Epidermal melanocyte (primary cell): Measurements from ENCODE around the gene ATP13A1.
A peak's percentile ranks its signal among the peaks of the same experiment; 100 is the strongest.
"Not testable (repeated sequence)": the region's sequence is repeated elsewhere in the genome, so short reads cannot be mapped to it uniquely, and the experiment has no call there.

Experiments
- DNase-seq: peaks from one replicate; pipeline ENCODE4 v3.0.0; 2011; ENCODE audit warnings: low spot score; ENCODE audit not compliant: insufficient read length

ATP13A1 gene

DNA sequence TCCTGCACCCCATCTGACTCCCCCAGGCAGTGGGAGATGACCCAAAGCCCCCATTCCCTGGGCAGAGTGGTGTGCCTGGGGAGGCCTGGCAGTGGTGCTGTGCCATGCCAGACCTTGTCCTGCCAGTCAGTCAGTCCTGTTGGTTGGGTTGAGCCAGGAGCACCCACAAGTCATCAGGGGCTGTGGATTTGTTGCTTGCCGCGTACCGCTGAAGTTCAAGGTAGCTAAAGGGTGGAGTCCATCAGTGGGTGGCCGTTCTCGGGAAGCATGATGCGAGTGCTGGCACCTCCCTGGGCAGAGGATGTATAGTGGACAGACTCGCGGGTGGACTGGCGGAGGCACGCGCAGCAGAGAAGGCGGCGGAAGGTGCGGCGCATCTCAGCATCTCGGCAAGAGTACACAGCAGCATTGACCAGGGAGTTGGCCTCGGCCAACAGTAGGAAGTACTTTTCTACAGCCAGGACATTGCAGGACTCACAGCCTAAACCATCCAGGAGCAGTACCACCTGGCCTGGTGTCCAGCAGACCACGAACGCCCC, 39.4 kb downstream of the ATP13A1 start:
- peak; percentile 5 for DNase-seq

DNA sequence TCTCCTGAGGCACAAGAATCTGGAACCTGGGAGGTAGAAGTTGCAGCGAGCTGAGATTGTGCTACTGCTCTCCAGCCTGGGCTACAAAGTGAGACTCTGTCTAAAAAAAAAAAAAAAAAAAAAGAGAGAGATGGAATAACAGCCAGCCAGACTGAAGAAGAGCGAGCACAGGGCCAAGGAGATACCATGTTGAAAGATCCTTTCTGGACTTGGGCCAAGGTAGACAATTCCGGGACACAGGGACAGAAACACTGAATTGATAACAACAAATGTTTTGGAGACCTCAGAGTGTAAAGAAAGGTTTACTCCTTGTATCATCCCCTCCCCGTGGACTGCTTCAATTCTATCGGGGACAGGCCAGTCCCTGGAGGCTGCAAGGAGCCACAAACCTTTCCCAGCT, 40.1 kb downstream of the ATP13A1 start:
- DNase-seq = peak; percentile 11

DNA sequence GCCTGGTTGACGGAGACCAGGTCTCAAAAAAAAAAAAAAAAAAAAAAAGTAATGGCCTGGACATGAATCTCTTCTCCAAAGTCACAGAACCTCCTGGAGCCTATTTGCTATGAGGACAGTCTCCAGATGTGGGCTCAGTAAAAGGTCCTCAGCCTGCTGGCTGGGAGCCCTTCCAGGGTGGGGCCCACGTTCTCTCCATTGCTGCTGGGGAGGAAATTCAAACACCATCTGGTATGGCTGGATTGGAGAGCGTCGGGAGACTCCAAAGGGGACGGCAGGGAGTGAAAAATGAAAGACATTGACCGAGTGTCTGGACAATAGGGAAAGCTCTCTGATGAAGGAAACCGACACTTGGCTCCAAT, 43.6 kb downstream of the ATP13A1 start:
- no peak for DNase-seq

DNA sequence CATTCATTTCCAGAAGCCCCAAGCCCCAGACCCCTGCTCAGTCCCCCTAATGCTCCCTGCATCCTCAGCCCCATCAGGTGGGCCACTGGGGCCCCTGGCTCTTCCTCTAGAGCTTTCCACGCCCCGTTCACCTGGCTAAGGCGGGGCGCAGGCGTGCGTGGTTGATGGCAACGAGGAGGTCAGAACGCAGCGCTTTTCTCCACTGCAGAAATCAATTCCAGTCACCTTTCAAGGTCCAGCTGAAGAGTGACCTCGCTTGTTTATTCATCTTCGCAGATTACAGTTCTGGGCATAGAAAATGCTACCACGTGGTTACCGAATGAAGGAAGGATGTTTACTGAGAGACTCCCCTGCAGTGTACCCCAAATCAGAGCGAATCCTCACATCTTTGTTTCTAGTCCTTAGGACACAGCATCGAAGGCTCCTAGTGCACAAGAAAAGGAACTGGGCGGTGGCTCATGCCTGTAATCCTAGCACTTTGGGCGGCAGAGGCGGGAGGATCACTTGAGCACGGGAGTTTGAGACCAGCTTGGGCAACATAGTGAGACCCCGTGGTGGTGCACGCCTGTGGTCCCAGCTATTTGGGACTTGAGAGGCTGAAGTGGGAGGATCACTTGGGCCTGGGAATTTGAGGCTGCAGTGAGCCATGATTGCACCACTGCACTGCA, 44.2 kb downstream of the ATP13A1 start:
- DNase-seq = no peak

DNA sequence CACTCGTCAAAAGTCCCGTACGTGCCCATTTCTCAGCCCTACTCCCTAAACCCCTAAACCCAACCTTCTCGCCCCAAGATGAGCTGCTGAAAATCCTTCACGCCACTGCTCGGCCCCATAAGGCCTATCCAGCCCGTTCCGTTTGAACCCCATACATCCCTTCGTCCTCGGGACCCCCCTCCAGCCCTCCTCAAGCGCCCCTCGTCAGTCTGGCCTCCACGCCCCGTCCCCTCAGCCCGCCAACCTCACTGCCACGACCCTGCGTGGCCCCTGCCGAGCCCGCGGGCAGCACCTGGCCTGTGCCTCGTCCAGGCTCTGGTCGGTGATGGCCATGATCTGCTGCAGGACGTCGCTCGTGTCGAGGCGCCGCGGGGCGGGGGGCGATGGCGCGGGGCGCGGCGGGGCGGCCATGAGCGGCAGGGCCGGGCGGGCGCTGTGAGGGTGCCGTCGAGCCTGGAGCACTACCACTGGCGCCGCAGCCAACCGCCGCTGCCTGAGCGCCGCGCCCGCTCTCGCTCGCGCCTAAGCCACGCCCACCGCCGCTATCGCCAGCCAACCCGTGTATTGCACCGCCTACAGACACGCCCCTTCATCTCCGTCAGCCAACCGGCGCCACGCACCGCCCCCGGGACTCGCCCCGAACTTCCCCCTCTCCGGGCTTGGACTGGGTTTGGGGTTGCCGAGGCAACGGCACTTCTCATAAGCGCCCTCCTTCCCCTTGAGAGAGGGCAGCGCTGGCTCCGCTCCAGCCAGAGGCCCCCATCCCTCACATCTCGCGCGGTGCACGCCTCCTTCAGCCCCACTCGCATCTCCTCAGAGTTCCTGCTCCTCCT, 45.0 kb downstream of the ATP13A1 start, which contains the start of gene PBX4:
Gene PBX4, minus strand, starts transcription at position 469 of the 833 bp plus-strand sequence. Its CDS starts 58 bp downstream, at position 411.
- DNase-seq = peak; percentile 83

DNA sequence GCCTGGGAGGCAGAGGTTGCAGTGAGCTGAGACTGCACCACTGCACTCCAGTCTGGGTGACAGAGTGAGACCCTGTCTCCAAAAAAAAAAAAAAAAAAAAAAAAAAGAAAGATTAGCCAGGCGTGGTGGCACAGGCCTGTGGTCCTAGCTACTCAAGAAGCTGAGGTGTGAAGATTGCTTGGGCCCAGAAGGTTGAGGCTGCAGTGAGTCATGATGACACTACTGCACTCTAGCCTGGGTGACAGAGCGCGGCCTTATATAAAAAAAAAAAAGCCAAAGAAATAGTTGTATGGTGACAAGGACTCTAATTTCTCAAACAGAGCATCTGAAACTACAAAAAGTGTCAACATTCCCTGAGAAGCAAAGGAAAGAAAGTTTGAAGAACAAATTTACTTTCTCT, 48.4 kb downstream of the ATP13A1 start:
- DNase-seq = no peak

DNA sequence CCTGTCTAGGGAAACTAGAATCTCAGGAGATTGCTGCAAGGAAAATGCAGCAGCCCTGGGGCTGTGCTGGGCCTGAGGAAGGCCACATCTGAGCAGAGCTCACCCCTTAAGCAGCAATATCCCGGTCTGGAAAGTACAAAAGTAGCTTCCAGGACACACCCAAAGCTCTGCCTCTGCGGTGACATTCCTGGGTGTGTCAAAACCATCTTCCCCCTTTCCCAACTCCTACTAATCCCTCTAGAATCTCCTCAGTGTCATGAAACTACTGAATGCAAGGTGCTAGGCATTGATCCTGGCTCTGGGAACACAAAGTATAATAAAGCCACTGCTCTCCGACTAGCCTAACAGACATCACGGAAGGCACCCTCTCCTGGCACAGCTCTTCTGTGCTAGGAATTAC, 50.0 kb downstream of the ATP13A1 start:
- DNase-seq = no peak

DNA sequence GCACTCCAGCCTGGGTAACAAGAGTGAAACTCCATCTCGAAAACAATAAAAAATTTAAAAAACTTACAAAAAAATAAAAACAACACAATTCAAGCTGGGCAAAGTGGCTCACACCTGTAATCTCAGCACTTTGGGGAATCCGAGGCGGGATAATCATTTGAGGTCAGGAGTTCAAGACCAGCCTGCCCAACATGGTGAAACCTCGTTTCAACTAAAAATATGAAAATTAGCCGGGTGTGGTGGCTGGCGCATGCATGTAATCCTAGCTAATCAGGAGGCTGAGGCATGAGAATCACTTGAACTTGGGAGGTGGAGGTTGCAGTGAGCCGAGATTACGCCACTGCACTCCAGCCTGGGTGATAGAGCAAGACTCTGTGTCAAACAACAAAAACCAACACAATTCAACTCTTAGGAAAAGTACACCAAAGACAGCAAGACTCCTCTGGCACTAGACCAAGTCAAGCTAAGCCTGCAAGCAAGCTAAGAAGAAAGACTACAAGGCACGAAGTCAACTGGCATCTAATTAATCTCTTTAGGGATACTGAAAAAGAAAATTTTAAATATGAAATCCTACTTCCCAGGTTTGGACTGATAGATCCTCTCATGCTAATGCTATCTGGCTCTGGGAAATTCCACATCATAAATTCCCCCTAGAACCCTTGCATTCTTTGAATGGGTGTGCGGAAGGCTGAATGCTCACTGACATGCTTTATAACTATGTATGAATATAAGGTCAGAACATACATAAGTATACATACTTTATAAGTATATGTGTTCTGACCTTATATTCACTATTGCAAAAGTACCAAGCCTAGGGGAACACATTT, 52.9 kb downstream of the ATP13A1 start:
- no peak for DNase-seq

DNA sequence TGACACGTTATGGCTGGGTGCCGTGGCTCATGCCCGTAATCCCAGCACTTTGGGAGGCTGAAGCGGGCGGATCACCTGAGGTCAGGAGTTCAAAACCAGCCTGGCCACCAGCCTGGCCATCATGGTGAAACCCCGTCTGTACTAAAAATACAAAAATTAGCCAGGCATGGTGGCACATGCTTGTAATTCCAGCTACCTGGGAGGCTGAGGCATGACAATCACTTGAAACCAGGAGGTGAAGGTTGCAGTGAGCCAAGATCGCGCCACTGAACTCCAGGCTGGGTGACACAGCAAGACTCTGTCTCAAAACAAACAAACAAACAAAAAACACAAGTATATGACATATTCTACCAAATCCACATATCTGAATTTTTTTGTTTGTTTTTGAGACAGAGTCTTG, 56.8 kb downstream of the ATP13A1 start:
- not testable (repeated sequence) for DNase-seq

DNA sequence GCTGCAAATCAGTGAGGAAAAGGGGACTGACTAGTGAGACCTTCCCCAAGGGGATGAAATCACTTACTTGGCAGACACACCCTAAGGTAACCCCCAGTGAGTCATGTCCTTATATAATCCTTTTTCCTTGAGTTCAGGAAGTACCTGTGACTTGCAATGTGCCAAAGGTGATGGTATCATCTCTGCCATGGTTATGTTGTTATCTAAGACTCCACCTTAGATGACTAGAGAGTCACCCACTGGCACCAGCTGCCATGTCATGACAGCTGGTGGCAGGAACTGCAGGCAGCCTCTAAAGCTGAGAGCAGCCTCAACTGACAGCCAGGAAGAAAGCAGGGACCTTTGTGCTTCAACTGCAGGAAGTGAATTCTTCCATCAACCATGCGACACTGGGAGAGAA, 57.5 kb downstream of the ATP13A1 start:
- no peak for DNase-seq

DNA sequence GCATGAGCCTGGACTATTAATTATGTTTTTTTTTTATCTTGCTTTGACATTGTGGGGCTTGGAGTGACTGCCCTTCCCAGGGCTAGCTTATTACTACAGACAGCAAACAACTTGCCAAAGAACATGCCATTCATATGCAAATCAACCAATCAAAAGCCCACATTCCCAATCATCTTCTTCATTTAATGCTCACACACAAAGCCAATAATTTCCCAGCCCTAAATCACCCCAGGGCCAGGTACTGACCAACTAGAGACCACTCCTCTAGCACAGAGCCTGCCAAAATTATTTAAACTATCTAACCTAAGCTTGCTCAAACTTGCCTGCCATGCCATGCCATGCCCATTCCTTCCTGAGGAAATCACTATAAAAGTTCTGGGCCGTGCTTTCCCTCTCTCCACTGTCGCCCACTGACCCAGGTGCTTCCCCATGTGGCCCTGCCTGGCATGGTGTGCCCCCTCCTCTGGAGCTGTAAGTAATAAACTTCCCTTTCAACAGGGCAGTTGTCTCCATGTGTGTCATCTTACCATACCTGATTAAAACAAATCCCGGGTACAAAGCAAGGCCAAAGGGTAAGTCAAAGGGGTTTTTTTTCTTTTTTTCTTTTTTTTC, 60.7 kb downstream of the ATP13A1 start:
- no peak for DNase-seq

DNA sequence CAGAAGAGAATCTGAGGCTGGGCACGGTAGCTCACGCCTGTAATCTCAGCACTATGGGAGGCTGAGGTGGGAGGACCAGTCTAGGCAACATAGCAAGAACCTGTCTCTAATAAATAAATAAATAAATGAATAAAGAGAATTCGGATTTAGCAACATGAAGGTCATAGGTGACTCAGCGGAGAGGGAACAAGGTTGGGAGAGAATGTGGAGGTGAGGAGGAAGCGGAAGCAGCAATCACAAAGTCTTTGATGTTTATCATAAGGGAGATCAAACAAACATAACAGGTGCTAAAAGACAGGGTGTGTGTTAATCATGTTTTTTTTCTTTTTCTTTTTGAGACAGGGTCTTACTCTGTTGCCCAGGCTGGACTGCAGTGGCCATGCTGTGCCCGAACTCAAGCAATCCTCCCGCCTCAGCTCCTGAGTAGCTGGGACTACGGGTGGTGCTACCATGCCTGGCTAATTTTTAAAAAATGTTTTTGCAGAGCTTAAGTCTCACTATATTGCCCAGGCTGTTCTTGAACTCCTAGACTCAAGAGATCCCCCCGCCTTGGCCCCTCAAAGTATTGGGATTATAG, 61.3 kb downstream of the ATP13A1 start:
- DNase-seq = no peak

DNA sequence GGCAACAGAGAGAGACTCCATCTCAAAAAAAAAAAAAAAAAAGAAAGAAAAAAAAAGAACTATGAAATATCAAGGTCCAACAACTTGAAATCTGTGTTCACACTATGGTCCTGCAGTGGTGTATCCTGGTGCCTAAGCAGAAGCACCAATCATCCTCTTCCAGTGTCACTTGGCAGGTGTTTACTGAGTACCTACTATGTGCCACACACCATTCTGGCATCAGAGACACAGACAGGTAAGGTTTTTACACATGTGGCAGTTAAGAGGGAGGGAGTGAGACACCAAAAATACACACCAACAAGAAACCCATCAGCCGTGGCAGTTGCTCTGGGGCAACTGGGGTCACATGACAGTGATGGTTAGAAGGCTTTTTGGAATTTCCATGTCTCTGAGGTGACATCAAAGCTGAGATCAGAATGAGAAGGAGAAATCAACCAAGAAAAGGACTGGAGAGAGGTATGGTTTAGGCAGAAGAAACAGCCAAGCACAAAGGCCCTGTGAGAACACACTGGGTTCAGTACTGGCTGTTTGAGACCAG, 62.6 kb downstream of the ATP13A1 start:
- no peak for DNase-seq

DNA sequence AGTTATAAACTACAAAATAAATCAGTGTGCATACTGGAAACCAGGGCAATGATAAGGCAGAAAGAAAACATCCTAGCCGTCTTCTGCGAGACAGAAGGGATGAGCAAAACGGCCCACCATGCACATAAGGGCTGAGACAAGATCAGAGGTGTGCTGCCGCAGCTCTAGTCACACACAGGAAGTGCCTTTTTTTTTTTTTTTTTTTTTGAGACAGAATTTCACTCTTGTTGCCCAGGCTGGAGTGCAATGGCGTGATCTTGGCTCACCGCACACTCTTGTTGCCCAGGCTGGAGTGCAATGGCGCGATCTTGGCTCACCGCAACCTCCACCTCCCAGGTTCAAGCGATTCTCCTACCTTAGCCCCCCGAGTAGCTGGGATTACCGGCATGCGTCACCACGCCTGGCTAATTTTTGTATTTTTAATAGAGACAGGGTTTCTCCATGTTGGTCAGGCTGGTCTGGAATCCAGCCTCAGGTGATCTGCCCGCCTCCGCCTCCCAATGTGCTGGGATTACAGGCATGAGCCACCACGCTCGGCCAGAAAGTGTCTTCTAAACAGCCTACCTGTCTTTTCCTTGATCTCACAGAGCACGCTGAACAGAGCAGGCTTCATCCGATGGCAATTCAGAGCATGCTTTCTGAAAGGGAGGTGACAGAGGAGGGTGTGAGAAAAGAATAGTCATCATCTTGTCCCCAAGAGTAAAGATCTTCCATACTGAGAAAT, 64.6 kb downstream of the ATP13A1 start:
- not testable (repeated sequence) for DNase-seq

DNA sequence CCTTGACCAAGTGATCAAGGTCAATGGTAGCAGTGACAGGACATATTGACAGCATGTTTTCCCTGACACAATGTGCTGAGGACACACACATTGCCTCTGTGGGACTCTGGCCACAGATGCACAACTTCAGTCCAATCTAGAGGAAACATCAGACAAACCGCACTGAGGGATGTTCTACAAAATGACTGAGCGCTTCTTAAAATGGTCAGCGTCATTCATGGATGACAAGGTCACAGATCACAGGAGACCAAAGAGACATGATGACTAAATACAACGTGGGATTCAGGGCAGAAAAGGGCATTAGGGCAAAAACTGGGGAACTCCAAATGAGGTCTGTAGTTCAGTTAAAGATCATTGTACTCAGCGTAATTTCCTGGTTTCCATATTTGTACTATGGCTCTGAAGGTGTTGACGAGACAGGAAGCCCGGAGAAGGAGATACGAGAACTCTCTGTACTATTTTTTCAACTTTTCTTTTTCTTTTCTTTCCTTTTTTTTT, 65.6 kb downstream of the ATP13A1 start:
- no peak for DNase-seq
